Common myeloid progenitor, CD34-positive (primary cell): ENCODE data around the gene ANKRD53.

Source experiments
- CTCF ChIA-PET: fragments of 350-600 bp; sonication (Branson Sonifier 250); formaldehyde crosslinking; loops from one replicate; lab custom pipeline; 2021; ENCODE audit warnings: antibody characterized with exemption; lab: Charles Lee
- POLR2A ChIA-PET: fragments of 350-600 bp; sonication (Branson Sonifier 250); formaldehyde crosslinking; loops from one replicate; lab custom pipeline; 2021; ENCODE audit warnings: antibody characterized with exemption; lab: Charles Lee
- DNase-seq, 3 donors: peaks; one replicate each; pipeline versions ENCODE4 v3.0.0 to v3.0.0-alpha.2; 2013
- H3K27ac ChIP-seq, 2 experiments: 1 replicate in 1 of 2; 2 replicates in 1 of 2; pipeline ENCODE4 v1.7.0; 2013; ENCODE audit warnings: inconsistent platforms in 2 of 2, low read length in 2 of 2, mild to moderate bottlenecking in 2 of 2, low read depth in 1 of 2, moderate library complexity in 1 of 2; ENCODE audit not compliant: severe bottlenecking in 2 of 2, insufficient read depth in 1 of 2, poor library complexity in 1 of 2
- H3K27me3 ChIP-seq, 5 experiments: replicated peaks in 2 of 5; 1 replicate in 3 of 5; 2 replicates in 2 of 5; pipeline versions ENCODE4 v1.6.1 to v1.7.0; 2013; ENCODE audit warnings: low read length in 4 of 5, mild to moderate bottlenecking in 2 of 5, moderate library complexity in 2 of 5, inconsistent platforms in 1 of 5; ENCODE audit not compliant: insufficient read depth in 5 of 5, control insufficient read depth in 4 of 5
- H3K36me3 ChIP-seq, 4 experiments: 1 replicate in 2 of 4; 2 replicates in 2 of 4; pipeline versions ENCODE4 v1.6.1 to v1.7.0; 2013; ENCODE audit warnings: low read length in 3 of 4, control low read depth in 1 of 4, mild to moderate bottlenecking in 1 of 4; ENCODE audit not compliant: control insufficient read depth in 4 of 4, insufficient read depth in 4 of 4
- H3K4me1 ChIP-seq, 4 experiments: 1 replicate in 3 of 4; 2 replicates in 1 of 4; pipeline versions ENCODE4 v1.6.1 to v1.7.1; 2013; ENCODE audit warnings: low read length in 3 of 4, mild to moderate bottlenecking in 3 of 4, control low read depth in 1 of 4, inconsistent platforms in 1 of 4, moderate library complexity in 1 of 4; ENCODE audit not compliant: control insufficient read depth in 4 of 4, insufficient read depth in 4 of 4; ENCODE audit errors: control extremely low read depth in 1 of 4
- H3K4me3 ChIP-seq, 7 experiments: 1 replicate in 4 of 7; 2 replicates in 3 of 7; pipeline versions ENCODE4 v1.5.1 to v1.7.0; 2013; ENCODE audit warnings: mild to moderate bottlenecking in 7 of 7, low read length in 6 of 7, moderate library complexity in 6 of 7, inconsistent platforms in 2 of 7, low read depth in 2 of 7, control low read depth in 1 of 7; ENCODE audit not compliant: insufficient read depth in 4 of 7, control insufficient read depth in 1 of 7; ENCODE audit errors: extremely low read depth in 1 of 7
- H3K9me3 ChIP-seq, 5 experiments: 1 replicate in 4 of 5; 2 replicates in 1 of 5; pipeline versions ENCODE4 v1.6.1 to v1.7.1; 2013; ENCODE audit warnings: low read length in 4 of 5, mild to moderate bottlenecking in 2 of 5, inconsistent platforms in 1 of 5, low read depth in 1 of 5, moderate library complexity in 1 of 5; ENCODE audit not compliant: control insufficient read depth in 4 of 5, insufficient read depth in 2 of 5; ENCODE audit errors: control extremely low read depth in 1 of 5
- WGBS: methylation state at CpG from one replicate; pipeline ENCODE4 v1.1.5; 2013; ENCODE audit not compliant: insufficient coverage; 5-methylcytosine and 5-hydroxymethylcytosine counted together

ANKRD53 gene

DNA sequence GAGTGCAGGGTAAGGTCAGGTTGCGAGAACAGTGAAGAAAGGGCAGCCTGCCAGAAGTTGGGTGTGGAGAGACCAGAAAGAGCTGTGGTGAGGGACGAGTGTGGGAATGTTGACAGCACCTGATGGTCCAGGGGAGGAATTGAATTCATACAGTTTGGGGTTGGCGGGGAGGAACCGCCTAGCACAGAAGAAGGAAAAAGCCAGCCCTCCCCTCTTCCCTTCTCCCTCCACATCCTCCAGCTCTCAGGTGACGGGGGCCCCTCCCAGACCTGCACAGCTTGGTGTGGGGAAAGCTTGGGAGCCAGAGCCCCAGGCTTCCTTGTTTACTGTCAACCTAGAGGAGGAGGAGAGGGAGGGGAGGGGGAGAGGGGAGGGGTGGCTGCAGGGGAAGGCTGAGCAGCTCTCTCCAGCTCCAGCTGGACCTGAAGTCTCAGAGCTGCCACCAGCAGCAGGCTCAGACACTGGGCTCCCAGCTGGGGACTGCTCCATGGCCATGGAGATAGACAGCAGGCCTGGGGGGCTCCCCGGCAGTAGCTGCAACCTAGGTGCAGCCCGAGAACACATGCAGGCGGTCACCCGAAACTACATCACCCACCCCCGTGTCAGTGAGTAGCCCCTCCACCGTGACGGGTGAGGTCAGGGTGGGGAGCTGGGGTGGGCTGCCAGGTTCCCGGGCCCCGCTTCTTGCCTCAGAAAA lies 42.8 kb upstream of the ANKRD53 start, which contains the start of gene ATP6V1B1:
ATP6V1B1 (plus strand) TSS at position 433 of the 697 bp plus-strand sequence; CDS start at position 488, 55 bp downstream.
- ChIA-PET POLR2A (no interaction called here), CTCF (interaction anchor here (1.1 to 5.9 kb wide), 3 partner anchors 12 to 65 kb away, joined by 3 to 36 read pairs (median 4); no protein-coding TSS in a partner anchor)
- 61% methylated on average over 12 of the region's 14 CpGs for WGBS
- peaks cover 0 to 2% (median 0%) of the 10 kb centered on the region in 4 experiments for H3K4me1 ChIP-seq
- H3K9me3 ChIP-seq = no peaks in the 10 kb centered on the region
- peaks cover 0 to 33% (median 17%) of the 10 kb centered on the region in 5 experiments for H3K27me3 ChIP-seq
- no peaks in the 10 kb centered on the region for H3K36me3 ChIP-seq
- H3K27ac ChIP-seq = no peak within 1 kb of the TSS
- H3K4me3 ChIP-seq = no peak within 1 kb of the TSS
- no peak for DNase-seq

DNA sequence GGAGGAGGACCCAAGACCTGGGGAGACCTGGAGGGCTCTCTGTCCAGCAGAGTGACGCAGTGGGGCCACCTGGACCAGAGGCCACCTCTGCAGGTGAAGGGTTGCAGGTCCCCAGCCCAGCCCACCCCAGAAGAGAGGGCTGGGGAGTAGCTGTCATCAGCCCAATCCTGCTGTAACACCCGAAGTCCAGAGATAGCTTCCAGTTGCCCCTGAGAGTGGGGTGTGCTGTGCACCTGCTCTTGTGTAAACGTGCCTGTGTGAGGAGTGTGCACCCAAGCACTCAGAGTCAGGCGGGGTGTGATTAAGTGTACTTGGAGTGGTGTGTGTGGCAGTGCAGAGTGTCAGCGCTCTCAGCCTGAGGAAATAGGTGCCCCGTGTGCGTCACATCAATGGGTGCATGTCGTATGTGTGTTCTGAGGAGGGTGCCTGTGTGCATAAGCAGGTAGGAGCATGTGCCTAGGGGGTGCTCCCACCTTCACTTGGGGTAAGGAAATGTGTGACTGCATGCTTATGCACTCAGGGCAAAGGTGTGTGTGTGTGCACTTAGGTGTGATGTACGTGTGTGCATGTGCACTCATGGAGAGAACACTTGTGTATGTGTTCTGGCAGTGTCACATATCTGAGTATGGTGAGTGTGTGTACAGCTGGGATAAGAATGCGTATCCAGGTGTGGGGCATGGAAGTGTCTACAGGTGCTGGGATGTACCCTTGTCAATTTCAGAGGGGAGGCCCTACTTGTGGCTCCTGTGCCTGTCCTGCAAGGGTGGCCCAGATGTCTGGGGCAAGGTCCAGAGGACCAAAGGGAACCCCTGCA lies 42.1 kb upstream of the ANKRD53 start:
- ChIA-PET POLR2A (no interaction called here), CTCF (interaction anchor here (1.1 to 5.9 kb wide), 4 partner anchors 11 to 66 kb away, joined by 3 to 36 read pairs (median 4); no protein-coding TSS in a partner anchor)
- H3K4me3 ChIP-seq = no peak overlapping the region
- peaks cover 0 to 33% (median 17%) of the 10 kb centered on the region in 5 experiments for H3K27me3 ChIP-seq
- no peaks in the 10 kb centered on the region for H3K9me3 ChIP-seq
- H3K27ac ChIP-seq = no peak overlapping the region
- no peaks in the 10 kb centered on the region for H3K4me1 ChIP-seq
- DNase-seq = no peak
- H3K36me3 ChIP-seq = no peaks in the 10 kb centered on the region
- WGBS = 96% methylated on average over 9 of the region's 10 CpGs

DNA sequence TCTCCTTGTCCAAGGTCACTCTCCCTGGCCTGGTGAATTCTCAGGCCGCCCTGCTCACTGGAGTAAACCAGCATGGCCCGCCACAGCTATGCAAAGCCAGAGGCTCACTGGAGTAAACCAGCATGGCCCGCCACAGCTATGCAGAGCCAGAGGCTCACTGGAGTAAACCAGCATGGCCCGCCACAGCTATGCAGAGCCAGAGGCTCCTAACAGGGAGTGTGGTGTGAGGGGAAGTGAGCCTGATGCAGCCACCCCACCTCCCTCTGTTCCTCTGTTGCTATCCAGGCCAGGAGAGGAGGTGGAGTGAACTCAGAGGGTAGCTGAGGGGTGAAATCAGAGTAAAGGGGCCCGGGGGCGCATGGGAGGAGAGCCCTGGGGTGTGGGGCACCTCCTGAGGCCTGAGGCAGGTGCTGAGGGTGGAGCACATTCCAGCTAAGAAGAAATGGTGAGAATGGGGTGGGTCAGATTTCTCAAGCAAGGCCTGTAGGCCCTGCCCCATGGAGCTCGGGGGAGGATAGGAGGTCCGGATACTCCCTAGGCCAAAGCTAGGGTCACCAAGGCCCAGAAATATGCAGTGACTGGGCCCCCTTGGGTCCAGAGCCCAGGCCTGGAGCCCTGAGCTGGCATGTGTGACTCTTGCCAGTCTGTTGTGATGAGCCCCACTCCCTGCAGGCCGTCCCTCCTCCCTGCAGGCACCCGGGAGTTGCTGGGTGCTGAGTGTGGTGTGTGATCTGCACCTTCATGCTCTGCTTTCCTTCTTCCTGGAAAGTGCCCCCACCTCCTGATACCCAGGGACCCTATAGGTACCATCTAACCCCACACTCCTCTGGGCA lies 41.2 kb upstream of the ANKRD53 start:
- 89% methylated on average over 5 of the region's 10 CpGs for WGBS
- POLR2A ChIA-PET = no interaction called here
- H3K9me3 ChIP-seq = no peaks in the 10 kb centered on the region
- DNase-seq = no peak
- H3K4me3 ChIP-seq = no peak overlapping the region
- H3K27me3 ChIP-seq = peaks cover 0 to 36% (median 15%) of the 10 kb centered on the region in 5 experiments
- no peaks in the 10 kb centered on the region for H3K4me1 ChIP-seq
- H3K27ac ChIP-seq = no peak overlapping the region
- CTCF ChIA-PET = interaction anchor here (0.8 to 5.9 kb wide), 4 partner anchors 10 to 65 kb away, joined by 3 to 36 read pairs (median 4); no protein-coding TSS in a partner anchor
- H3K36me3 ChIP-seq = no peaks in the 10 kb centered on the region

DNA sequence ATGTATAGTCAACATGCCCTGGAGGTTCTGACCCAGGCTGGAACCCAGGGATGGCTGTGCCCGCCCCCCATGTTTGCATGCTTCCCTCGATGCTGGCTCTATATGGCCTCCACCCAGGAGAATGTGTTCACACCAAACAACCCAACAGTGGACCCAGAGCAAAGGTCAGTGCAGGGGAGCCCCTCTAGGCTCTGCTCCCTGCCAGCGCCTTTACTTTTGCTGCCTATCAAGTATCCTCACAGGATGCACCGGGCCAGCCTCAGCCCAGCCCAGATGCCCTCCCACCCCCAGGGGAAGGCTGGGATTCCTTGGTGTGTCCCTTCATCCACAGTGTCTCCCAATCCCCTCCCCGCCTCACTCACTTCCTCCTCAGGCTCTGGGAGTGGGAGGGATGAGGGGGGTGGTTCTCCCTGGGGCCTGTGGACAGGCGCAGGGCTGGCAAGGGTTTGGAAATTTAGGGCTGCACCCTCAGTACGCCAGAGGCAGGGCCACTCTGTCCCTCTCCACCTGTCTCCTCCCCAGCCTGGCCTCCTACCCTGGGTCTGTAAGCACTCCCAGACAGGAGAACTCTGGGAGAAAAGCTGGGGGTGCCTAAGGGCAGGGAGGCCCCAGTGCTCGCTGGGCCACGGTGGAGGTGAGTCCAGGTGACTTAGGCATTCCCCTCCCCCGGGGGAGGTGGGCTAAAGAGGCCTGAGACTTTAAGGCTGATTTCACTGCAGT lies 40.4 kb upstream of the ANKRD53 start:
- H3K27me3 ChIP-seq = peaks cover 0 to 35% (median 15%) of the 10 kb centered on the region in 5 experiments
- H3K4me1 ChIP-seq = no peaks in the 10 kb centered on the region
- no peak for DNase-seq
- no peak overlapping the region for H3K4me3 ChIP-seq
- ChIA-PET CTCF (interaction anchor here (0.8 to 5.9 kb wide), 5 partner anchors 9 to 66 kb away, joined by 3 to 36 read pairs (median 4); no protein-coding TSS in a partner anchor), POLR2A (no interaction called here)
- H3K36me3 ChIP-seq = no peaks in the 10 kb centered on the region
- H3K9me3 ChIP-seq = no peaks in the 10 kb centered on the region
- WGBS = 80% methylated on average over 6 of the region's 10 CpGs
- H3K27ac ChIP-seq = no peak overlapping the region

DNA sequence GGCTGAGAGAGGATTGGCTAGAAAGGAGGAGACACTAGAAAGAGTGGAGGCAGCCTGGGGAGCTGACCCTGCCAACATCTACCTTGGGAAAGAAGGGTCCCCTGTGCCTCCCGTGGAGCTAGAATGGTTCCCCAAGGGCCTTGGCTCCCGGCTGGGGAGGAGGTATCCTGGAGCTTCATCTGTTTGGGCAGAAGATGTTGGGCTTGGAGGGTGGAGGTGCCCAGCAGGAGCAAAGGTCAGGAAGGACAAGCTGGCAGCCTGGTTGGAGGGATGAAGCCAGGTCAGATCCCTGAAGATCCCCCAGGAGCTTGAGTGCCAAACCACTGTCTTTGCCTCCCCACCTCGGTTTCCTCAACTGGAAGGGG lies 39.9 kb upstream of the ANKRD53 start:
- no peaks in the 10 kb centered on the region for H3K36me3 ChIP-seq
- ChIA-PET CTCF (interaction anchor here (0.8 to 5.9 kb wide), 3 partner anchors 9 to 151 kb away, joined by 3 to 36 read pairs (median 3); no protein-coding TSS in a partner anchor), POLR2A (no interaction called here)
- no peaks in the 10 kb centered on the region for H3K4me1 ChIP-seq
- H3K4me3 ChIP-seq = no peak overlapping the region
- WGBS = 43% methylated on average over 1 of the region's 3 CpGs
- H3K27me3 ChIP-seq = peaks cover 0 to 35% (median 15%) of the 10 kb centered on the region in 5 experiments
- no peak for DNase-seq
- H3K27ac ChIP-seq = no peak overlapping the region
- H3K9me3 ChIP-seq = no peaks in the 10 kb centered on the region
